Germinal center (tissue), 1 donor: ENCODE measurements around the gene C1orf53.
"Not testable (repeated sequence)": the region's sequence is repeated elsewhere in the genome, so short reads cannot be mapped to it uniquely, and the experiment has no call there.

ENCODE experiments used
- DNase-seq: peaks from one replicate; pipeline ENCODE4 v3.0.0; 2012; ENCODE audit warnings: mixed read lengths, low spot score

C1orf53 gene

GRCh38 chr1:197920414-197921117 lies 18.1 kb downstream of the C1orf53 start:
- no peak for DNase-seq

GRCh38 chr1:197921235-197922069 lies 19.0 kb downstream of the C1orf53 start:
- no peak for DNase-seq

GRCh38 chr1:197922070-197922390 lies 19.6 kb downstream of the C1orf53 start:
- DNase-seq, result no peak

- no peak for DNase-seq
Measured at GRCh38 chr1:197923038-197923437, 20.6 kb downstream of the C1orf53 start.

GRCh38 chr1:197924516-197925123 lies 22.2 kb downstream of the C1orf53 start:
- no peak for DNase-seq

- no peak for DNase-seq
Measured at GRCh38 chr1:197927908-197928665, 25.7 kb downstream of the C1orf53 start.

GRCh38 chr1:197928849-197929336 lies 26.5 kb downstream of the C1orf53 start:
- no peak for DNase-seq

- no peak for DNase-seq
Measured at GRCh38 chr1:197933016-197933415, 30.6 kb downstream of the C1orf53 start.

GRCh38 chr1:197933647-197934046 lies 31.2 kb downstream of the C1orf53 start:
- DNase-seq, result no peak

- no peak for DNase-seq
Measured at GRCh38 chr1:197937381-197937780, 35.0 kb downstream of the C1orf53 start.

GRCh38 chr1:197937892-197938291 lies 35.5 kb downstream of the C1orf53 start:
- no peak for DNase-seq

- DNase-seq, result not testable (repeated sequence)
Measured at GRCh38 chr1:197939159-197939980, 36.9 kb downstream of the C1orf53 start.

- no peak for DNase-seq
Measured at GRCh38 chr1:197942042-197942441, 39.6 kb downstream of the C1orf53 start.

- no peak for DNase-seq
Measured at GRCh38 chr1:197944485-197944884, 42.1 kb downstream of the C1orf53 start.

GRCh38 chr1:197948926-197949899 lies 46.8 kb downstream of the C1orf53 start:
- no peak for DNase-seq

- DNase-seq, result no peak
Measured at GRCh38 chr1:197951089-197951488, 48.7 kb downstream of the C1orf53 start.

- no peak for DNase-seq
Measured at GRCh38 chr1:197951617-197952175, 49.3 kb downstream of the C1orf53 start.

- DNase-seq, result not testable (repeated sequence)
Measured at GRCh38 chr1:197953472-197953871, 51.0 kb downstream of the C1orf53 start.

- DNase-seq, result no peak
Measured at GRCh38 chr1:197954718-197955418, 52.4 kb downstream of the C1orf53 start.
